Smooth muscle cell (in vitro differentiated cells): ENCODE data around the gene NLRP1. TPM values are rescaled to one million over a fixed set of nuclear protein-coding genes. Genes with fewer than 3 reads are reported as not detected.

ENCODE experiments used
- DNase-seq: peaks from one replicate; lab custom pipeline; 2025; ENCODE audit not compliant: unreplicated experiment; lab: John Stamatoyannopoulos, UW
- H2AFZ ChIP-seq: fragments of 200-600 bp; sonication (generic); 2 replicates; pipeline ENCODE4 v1.6.0; 2016; ENCODE audit warnings: antibody characterized with exemption, low read depth, mild to moderate bottlenecking
- H3F3A ChIP-seq: fragments of 200-600 bp; sonication (generic); 2 replicates; pipeline ENCODE4 v1.6.0; 2017; ENCODE audit warnings: antibody characterized with exemption, low read depth
- H3K27ac ChIP-seq: fragments of 200-600 bp; sonication (generic); 2 replicates; pipeline ENCODE4 v1.5.1; 2016; ENCODE audit warnings: low read depth, mild to moderate bottlenecking
- H3K27me3 ChIP-seq: fragments of 200-600 bp; sonication (generic); 2 replicates; pipeline ENCODE4 v1.6.1; 2016; ENCODE audit warnings: low read depth, mild to moderate bottlenecking
- H3K36me3 ChIP-seq: fragments of 200-600 bp; sonication (generic); 2 replicates; pipeline ENCODE4 v1.5.1; 2016; ENCODE audit warnings: low read depth
- H3K4me1 ChIP-seq: fragments of 200-600 bp; sonication (generic); 2 replicates; pipeline ENCODE4 v1.5.1; 2016; ENCODE audit warnings: low read depth
- H3K4me2 ChIP-seq: fragments of 200-600 bp; sonication (generic); 2 replicates; pipeline ENCODE4 v1.6.0; 2016; ENCODE audit warnings: mild to moderate bottlenecking
- H3K4me3 ChIP-seq: fragments of 200-600 bp; sonication (generic); 2 replicates; pipeline ENCODE4 v1.5.1; 2016; ENCODE audit warnings: mild to moderate bottlenecking
- H3K79me2 ChIP-seq: fragments of 200-600 bp; sonication (generic); 2 replicates; pipeline ENCODE4 v1.6.0; 2016; ENCODE audit warnings: low read depth, mild to moderate bottlenecking
- H3K9ac ChIP-seq: fragments of 200-600 bp; sonication (generic); 2 replicates; pipeline ENCODE4 v1.6.0; 2016; ENCODE audit warnings: low read depth
- H3K9me3 ChIP-seq: fragments of 200-600 bp; sonication (generic); replicated peaks from 2 replicates; pipeline ENCODE4 v1.5.1; 2016; ENCODE audit warnings: low read depth
- H4K20me1 ChIP-seq: fragments of 200-600 bp; sonication (generic); 2 replicates; pipeline ENCODE4 v1.6.0; 2016; ENCODE audit warnings: low read depth
- CTCF ChIP-seq: fragments of 200-600 bp; sonication (generic); IDR thresholded peaks from 2 replicates; pipeline ENCODE4 v1.5.1; 2017; ENCODE audit warnings: borderline replicate concordance, mild to moderate bottlenecking, antibody characterized with exemption; ENCODE audit not compliant: insufficient read depth, poor library complexity, severe bottlenecking
- WGBS: methylation state at CpG from one replicate; pipeline ENCODE4 v1.1.7; 2016; ENCODE audit warnings: low lambda C conversion rate; 5-methylcytosine and 5-hydroxymethylcytosine counted together
- polyA plus RNA-seq: library from polyadenylated mRNA; unstranded; fragments of >200 nt; fragmentation: Nextera tagmentation; extraction: Ambion mirVana; gene quantifications from 2 replicates; pipeline ENCODE4 v1.2.1, GENCODE V29; 2016
- total RNA-seq: library from RNA; depleted of rRNA; stranded (reverse); fragments of >200 nt; gene quantifications from 2 replicates; pipeline ENCODE4 v1.2.3, GENCODE V29; 2014

Gene NLRP1
- total and polyA plus RNA-seq, 2 experiments from 2014 or later = 47.2 to 75.7 TPM

- WGBS = 14% methylated on average over 7 of the region's 7 CpGs
- Histone ChIP-seq H3K79me2 (no peaks in the 10 kb centered on the region), H3K27ac (no peak overlapping the region), H2AFZ (no peak overlapping the region), H3K4me1 (no peaks in the 10 kb centered on the region), H3F3A (no peaks in the 10 kb centered on the region), H3K9ac (no peak overlapping the region), H3K4me2 (no peak overlapping the region), H4K20me1 (no peaks in the 10 kb centered on the region), H3K27me3 (peaks cover 22% of the 10 kb centered on the region), H3K4me3 (no peak overlapping the region), H3K36me3 (no peaks in the 10 kb centered on the region), H3K9me3 (no peaks in the 10 kb centered on the region)
- peak; percentile 61 for TF ChIP-seq CTCF
- no peak for DNase-seq
Observed at GRCh38 chr17:5592382-5592781, 8.1 kb upstream of the NLRP1 start.

- Histone ChIP-seq H3K4me1 (no peaks in the 10 kb centered on the region), H3K9me3 (no peaks in the 10 kb centered on the region), H3K9ac (no peak overlapping the region), H3K4me3 (no peak overlapping the region), H3K27ac (no peak overlapping the region), H3K27me3 (peaks cover 20% of the 10 kb centered on the region), H3K79me2 (no peaks in the 10 kb centered on the region), H2AFZ (no peak overlapping the region), H3K4me2 (no peak overlapping the region), H4K20me1 (no peaks in the 10 kb centered on the region), H3K36me3 (no peaks in the 10 kb centered on the region), H3F3A (no peaks in the 10 kb centered on the region)
- DNase-seq = no peak
- 82% methylated on average over 11 of the region's 11 CpGs for WGBS
- no peak for TF ChIP-seq CTCF
Observed at GRCh38 chr17:5591966-5592365, 7.7 kb upstream of the NLRP1 start.

GRCh38 chr17:5588584-5588983 lies 4.3 kb upstream of the NLRP1 start:
- Histone ChIP-seq H3K9me3 (no peaks in the 10 kb centered on the region), H3K4me1 (no peaks in the 10 kb centered on the region), H2AFZ (no peak overlapping the region), H3K4me3 (no peak overlapping the region), H4K20me1 (no peaks in the 10 kb centered on the region), H3K79me2 (no peaks in the 10 kb centered on the region), H3K9ac (no peak overlapping the region), H3K27ac (no peak overlapping the region), H3K36me3 (no peaks in the 10 kb centered on the region), H3K27me3 (no peaks in the 10 kb centered on the region), H3F3A (no peaks in the 10 kb centered on the region), H3K4me2 (no peak overlapping the region)
- TF ChIP-seq CTCF = no peak
- WGBS = 90% methylated on average over 6 of the region's 6 CpGs
- DNase-seq = no peak

- H3K4me1 ChIP-seq = no peaks in the 10 kb centered on the region
- no peaks in the 10 kb centered on the region for H4K20me1 ChIP-seq
- H3F3A ChIP-seq = no peaks in the 10 kb centered on the region
- H3K27ac ChIP-seq = no peak overlapping the region
- no peak for DNase-seq
- no peaks in the 10 kb centered on the region for H3K9me3 ChIP-seq
- no peak overlapping the region for H3K4me2 ChIP-seq
- no peaks in the 10 kb centered on the region for H3K79me2 ChIP-seq
- no peaks in the 10 kb centered on the region for H3K27me3 ChIP-seq
- peak overlapping the region; percentile 19 for H2AFZ ChIP-seq
- no peak overlapping the region for H3K4me3 ChIP-seq
- no peak overlapping the region for H3K9ac ChIP-seq
- 28% methylated on average over 6 of the region's 6 CpGs for WGBS
- no peaks in the 10 kb centered on the region for H3K36me3 ChIP-seq
- peak; percentile 93 for TF ChIP-seq CTCF
Observed at GRCh38 chr17:5587438-5588032, 3.2 kb upstream of the NLRP1 start.
